Measurements from ENCODE around the gene HDAC4. TPM values are rescaled to one million over a fixed set of nuclear protein-coding genes. Genes with fewer than 3 reads are reported as not detected.

Gene HDAC4
- total RNA-seq, 1 experiment from 2014 or later = 44.4 TPM

GRCh38 chr2:239436076-239436475, 35.3 kb upstream of the HDAC4 start:
- H3K27me3 Mint-ChIP-seq (ENCODE audit: low read depth) = peaks cover 14% of the 10 kb centered on the region
- 0 out of 2 replicates have a peak, but pooled peaks cover 3% of the 10 kb centered on the region for H3K36me3 Mint-ChIP-seq
- peaks cover 18% of the 10 kb centered on the region for H3K9me3 Mint-ChIP-seq
- no peak overlapping the region for H3K27ac Mint-ChIP-seq
- no peak overlapping the region for H3K4me3 Mint-ChIP-seq
- POLR2A ChIA-PET = no interaction called here
- CTCF ChIA-PET = no interaction called here
- TF ChIP-seq SMAD4 (CRISPR knock-in tag; IDR thresholded peaks at IDR 0.05) (no peak), ZNF671 (CRISPR knock-in tag; IDR thresholded peaks at IDR 0.05) (no peak), NFYB (CRISPR knock-in tag; conservative IDR thresholded peaks at IDR 0.05; ENCODE audit: low read depth) (no peak), ZNF512 (CRISPR knock-in tag; IDR thresholded peaks at IDR 0.05; ENCODE audit: borderline replicate concordance) (no peak), TCF7 (CRISPR knock-in tag; IDR thresholded peaks at IDR 0.05; ENCODE audit: low read depth) (no peak), MYBL2 (CRISPR knock-in tag; IDR thresholded peaks at IDR 0.05) (no peak), FOXJ3 (CRISPR knock-in tag; IDR thresholded peaks at IDR 0.05; ENCODE audit: borderline replicate concordance) (no peak), NR3C1 (CRISPR knock-in tag; conservative IDR thresholded peaks at IDR 0.05; ENCODE audit: low read depth) (no peak)
- DNase-seq (ENCODE audit: low spot score) = no peak
- H3K4me1 Mint-ChIP-seq = peaks cover 13% of the 10 kb centered on the region
- no peak for ATAC-seq

- Mint-ChIP-seq H3K27ac (no peak overlapping the region), H3K27me3 (ENCODE audit: low read depth) (no peaks in the 10 kb centered on the region), H3K4me3 (no peak overlapping the region), H3K36me3 (0 out of 2 replicates have a peak, but pooled peaks cover 3% of the 10 kb centered on the region), H3K9me3 (peaks cover 18% of the 10 kb centered on the region), H3K4me1 (no peaks in the 10 kb centered on the region)
- no peak for ATAC-seq
- no peak for DNase-seq (ENCODE audit: low spot score)
- CTCF ChIA-PET = no interaction called here
- TF ChIP-seq USF2 (CRISPR knock-in tag; IDR thresholded peaks at IDR 0.05) = no peak
- TF ChIP-seq PREB (CRISPR knock-in tag; IDR thresholded peaks at IDR 0.05; ENCODE audit: borderline replicate concordance) = no peak
- TF ChIP-seq MLX (CRISPR knock-in tag; IDR thresholded peaks at IDR 0.05) = no peak
- TF ChIP-seq OVOL2 (CRISPR knock-in tag; IDR thresholded peaks at IDR 0.05; ENCODE audit: borderline replicate concordance) = no peak
- TF ChIP-seq ERG (CRISPR knock-in tag; IDR thresholded peaks at IDR 0.05) = no peak
- no peak for TF ChIP-seq CBFB (CRISPR knock-in tag; IDR thresholded peaks at IDR 0.05; ENCODE audit: low read depth)
- no peak for TF ChIP-seq IRF1 (CRISPR knock-in tag; IDR thresholded peaks at IDR 0.05)
- no peak for TF ChIP-seq TCF7 (CRISPR knock-in tag; IDR thresholded peaks at IDR 0.05; ENCODE audit: low read depth)
- no peak for TF ChIP-seq MYBL2 (CRISPR knock-in tag; IDR thresholded peaks at IDR 0.05)
- POLR2A ChIA-PET = no interaction called here
Observed at GRCh38 chr2:239433777-239434403, 33.1 kb upstream of the HDAC4 start.

GRCh38 chr2:239432174-239432573, 31.4 kb upstream of the HDAC4 start:
- POLR2A ChIA-PET = no interaction called here
- H3K9me3 Mint-ChIP-seq = peaks cover 18% of the 10 kb centered on the region
- no peak for ATAC-seq
- H3K27me3 Mint-ChIP-seq (ENCODE audit: low read depth) = no peaks in the 10 kb centered on the region; the same call in 1 of the 2 replicates
- H3K27ac Mint-ChIP-seq = no peak overlapping the region
- no peak for DNase-seq (ENCODE audit: low spot score)
- H3K4me3 Mint-ChIP-seq = no peak overlapping the region
- H3K4me1 Mint-ChIP-seq = no peaks in the 10 kb centered on the region
- CTCF ChIA-PET = no interaction called here
- 0 out of 2 replicates have a peak, but pooled peaks cover 3% of the 10 kb centered on the region for H3K36me3 Mint-ChIP-seq
- no peak for TF ChIP-seq IRF1 (CRISPR knock-in tag; IDR thresholded peaks at IDR 0.05)
- no peak for TF ChIP-seq SOX15 (CRISPR knock-in tag; IDR thresholded peaks at IDR 0.05)
- TF ChIP-seq GRHL2 (CRISPR knock-in tag; IDR thresholded peaks at IDR 0.05; ENCODE audit: insufficient replicate concordance, severe bottlenecking) = no peak
- TF ChIP-seq FOXP1 (CRISPR knock-in tag; IDR thresholded peaks at IDR 0.05; ENCODE audit: borderline replicate concordance) = no peak
- no peak for TF ChIP-seq ZNF232 (CRISPR knock-in tag; IDR thresholded peaks at IDR 0.05)
- TF ChIP-seq KAT7 (CRISPR knock-in tag; IDR thresholded peaks at IDR 0.05; ENCODE audit: borderline replicate concordance) = no peak
- TF ChIP-seq GTF2I (CRISPR knock-in tag; conservative IDR thresholded peaks at IDR 0.05) = no peak
- TF ChIP-seq JUN (CRISPR knock-in tag; IDR thresholded peaks at IDR 0.05) = no peak
- no peak for TF ChIP-seq PREB (CRISPR knock-in tag; IDR thresholded peaks at IDR 0.05; ENCODE audit: borderline replicate concordance)
- no peak for TF ChIP-seq NR3C1 (CRISPR knock-in tag; conservative IDR thresholded peaks at IDR 0.05; ENCODE audit: low read depth)
- TF ChIP-seq TP53 (CRISPR knock-in tag; IDR thresholded peaks at IDR 0.05) = no peak
- no peak for TF ChIP-seq ELF4 (CRISPR knock-in tag; IDR thresholded peaks at IDR 0.05; ENCODE audit: low read depth)

Data from WTC11 (cell line).